Parathyroid adenoma (tissue), 2 donors: Measurements from ENCODE around the gene SVIL.

ENCODE experiments used
- H2AFZ ChIP-seq: fragments of 300-600 bp; sonication (generic); one replicate; pipeline ENCODE4 v1.7.0; 2017; ENCODE audit warnings: antibody characterized with exemption, mild to moderate bottlenecking
- H3K27ac ChIP-seq: fragments of 300-600 bp; sonication (generic); one replicate; pipeline ENCODE4 v1.7.0; 2017
- H3K27me3 ChIP-seq: fragments of 300-600 bp; sonication (generic); one replicate; pipeline ENCODE4 v1.7.0; 2017; ENCODE audit warnings: low read length; ENCODE audit not compliant: control insufficient read depth, insufficient read depth
- H3K36me3 ChIP-seq: fragments of 300-600 bp; sonication (generic); one replicate; pipeline ENCODE4 v1.7.0; 2017; ENCODE audit warnings: low read length; ENCODE audit not compliant: control insufficient read depth, insufficient read depth
- H3K4me1 ChIP-seq: fragments of 300-600 bp; sonication (generic); one replicate; pipeline ENCODE4 v1.7.0; 2017; ENCODE audit warnings: control low read depth
- H3K4me2 ChIP-seq: fragments of 300-600 bp; sonication (generic); one replicate; pipeline ENCODE4 v1.7.0; 2017; ENCODE audit warnings: low read length
- H3K4me3 ChIP-seq: fragments of 300-600 bp; sonication (generic); one replicate; pipeline ENCODE4 v1.7.0; 2017; ENCODE audit warnings: low read depth, low read length
- H3K79me2 ChIP-seq: fragments of 300-600 bp; sonication (generic); one replicate; pipeline ENCODE4 v1.7.0; 2017; ENCODE audit warnings: control low read depth
- H3K9ac ChIP-seq: fragments of 300-600 bp; sonication (generic); one replicate; pipeline ENCODE4 v1.7.0; 2017; ENCODE audit warnings: mild to moderate bottlenecking
- H3K9me3 ChIP-seq: fragments of 300-600 bp; sonication (generic); one replicate; pipeline ENCODE4 v1.7.0; 2017; ENCODE audit warnings: low read length; ENCODE audit not compliant: control insufficient read depth
- CTCF ChIP-seq: fragments of 300-600 bp; sonication (generic); IDR thresholded peaks from one replicate; pipeline ENCODE4 v1.7.0; 2017; ENCODE audit warnings: antibody characterized with exemption, mild to moderate bottlenecking
- donor health status: primary hyperparathyroidism.

Gene SVIL

GRCh38 chr10:29472301-29473086 lies 162.3 kb downstream of the SVIL start:
- Histone ChIP-seq H3K27me3 (no peaks in the 10 kb centered on the region), H3K79me2 (peaks cover 6% of the 10 kb centered on the region), H3K4me2 (no peak overlapping the region), H2AFZ (no peak overlapping the region), H3K9me3 (no peaks in the 10 kb centered on the region), H3K36me3 (no peaks in the 10 kb centered on the region), H3K9ac (no peak overlapping the region), H3K4me3 (no peak overlapping the region), H3K4me1 (peaks cover 6% of the 10 kb centered on the region), H3K27ac (no peak overlapping the region)
- no peak for TF ChIP-seq CTCF

GRCh38 chr10:29471544-29471859 lies 163.3 kb downstream of the SVIL start:
- no peak overlapping the region for H3K27ac ChIP-seq
- H3K4me1 ChIP-seq, result peaks cover 6% of the 10 kb centered on the region
- H3K9ac ChIP-seq, result no peak overlapping the region
- no peak overlapping the region for H3K4me3 ChIP-seq
- no peak overlapping the region for H2AFZ ChIP-seq
- H3K27me3 ChIP-seq, result no peaks in the 10 kb centered on the region
- no peaks in the 10 kb centered on the region for H3K9me3 ChIP-seq
- H3K4me2 ChIP-seq, result no peak overlapping the region
- H3K36me3 ChIP-seq, result no peaks in the 10 kb centered on the region
- peaks cover 6% of the 10 kb centered on the region for H3K79me2 ChIP-seq
- TF ChIP-seq CTCF, result no peak

- Histone ChIP-seq H3K4me2 (no peak overlapping the region), H3K79me2 (peaks cover 6% of the 10 kb centered on the region), H3K4me3 (no peak overlapping the region), H3K9me3 (no peaks in the 10 kb centered on the region), H2AFZ (no peak overlapping the region), H3K4me1 (peaks cover 6% of the 10 kb centered on the region), H3K9ac (no peak overlapping the region), H3K27ac (no peak overlapping the region), H3K27me3 (no peaks in the 10 kb centered on the region), H3K36me3 (no peaks in the 10 kb centered on the region)
- TF ChIP-seq CTCF, result no peak
Observed at GRCh38 chr10:29470843-29471543, 163.8 kb downstream of the SVIL start.

- Histone ChIP-seq H3K4me1 (peaks cover 6% of the 10 kb centered on the region), H3K27ac (no peak overlapping the region), H3K4me3 (no peak overlapping the region), H3K9me3 (no peaks in the 10 kb centered on the region), H3K4me2 (no peak overlapping the region), H3K9ac (no peak overlapping the region), H3K27me3 (no peaks in the 10 kb centered on the region), H3K79me2 (peaks cover 6% of the 10 kb centered on the region), H2AFZ (no peak overlapping the region), H3K36me3 (no peaks in the 10 kb centered on the region)
- peak; percentile 6 for TF ChIP-seq CTCF
Observed at GRCh38 chr10:29470355-29470705, 164.4 kb downstream of the SVIL start.
